ENCODE data around the gene SRRM3. TPM values are rescaled to one million over a fixed set of nuclear protein-coding genes. Genes with fewer than 3 reads are reported as not detected.

SRRM3 gene
- total and polyA plus RNA-seq, 11 donors = 1.6 to 28.5 (median 6.5) TPM

DNA sequence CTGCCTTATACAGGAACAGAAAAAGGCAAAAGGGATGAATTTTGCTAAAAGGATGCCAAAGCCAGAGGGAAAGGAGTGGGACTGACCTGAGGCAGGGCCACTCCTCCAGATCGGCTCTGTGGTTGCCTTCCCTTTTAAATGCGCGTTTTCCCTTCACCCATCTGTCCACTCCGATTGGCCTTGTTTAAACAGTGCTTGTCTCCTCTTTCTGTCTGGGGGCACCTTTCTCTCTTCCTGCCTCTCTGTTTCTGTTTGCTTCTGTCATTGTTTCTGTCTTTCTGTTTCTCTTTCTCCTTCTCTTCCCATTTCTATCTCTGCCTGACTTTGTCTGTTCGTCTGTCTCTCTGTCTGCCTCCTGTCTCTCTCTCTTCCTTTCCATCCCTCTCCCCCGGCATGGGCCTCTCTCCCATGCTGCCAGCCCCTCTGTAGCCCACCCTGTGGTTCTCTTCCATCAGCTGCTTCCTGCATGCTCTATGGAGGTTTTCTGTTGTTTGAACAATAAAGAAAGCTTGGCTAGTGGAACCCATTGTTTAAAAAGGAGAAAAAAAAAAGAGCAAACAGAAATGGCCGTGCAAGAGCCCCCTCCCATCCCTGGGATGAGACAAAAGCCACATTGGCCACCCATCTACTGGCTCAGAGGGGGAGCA lies 71.3 kb downstream of the SRRM3 start:
- peaks cover 0 to 41% (median 28%) of the 10 kb centered on the region in 9 donors for H3K27me3 ChIP-seq
- ATAC-seq = no peak
- H3K36me3 ChIP-seq = no peaks in the 10 kb centered on the region
- no peak overlapping the region for H3K27ac ChIP-seq
- H3K4me1 ChIP-seq = peaks cover 0 to 11% (median 0%) of the 10 kb centered on the region in 12 donors
- H3K4me3 ChIP-seq = no peak overlapping the region
- WGBS, 4 donors = 30 to 39% (median 33%) methylated on average over 7 of the region's 7 CpGs
- intact Hi-C loops (cut with DNase I) = loop anchor here in 1 of 10 donors (10.0 kb wide), 1 partner anchor 88 kb away; no protein-coding TSS in a partner anchor
- TF ChIP-seq, protein P1, sequence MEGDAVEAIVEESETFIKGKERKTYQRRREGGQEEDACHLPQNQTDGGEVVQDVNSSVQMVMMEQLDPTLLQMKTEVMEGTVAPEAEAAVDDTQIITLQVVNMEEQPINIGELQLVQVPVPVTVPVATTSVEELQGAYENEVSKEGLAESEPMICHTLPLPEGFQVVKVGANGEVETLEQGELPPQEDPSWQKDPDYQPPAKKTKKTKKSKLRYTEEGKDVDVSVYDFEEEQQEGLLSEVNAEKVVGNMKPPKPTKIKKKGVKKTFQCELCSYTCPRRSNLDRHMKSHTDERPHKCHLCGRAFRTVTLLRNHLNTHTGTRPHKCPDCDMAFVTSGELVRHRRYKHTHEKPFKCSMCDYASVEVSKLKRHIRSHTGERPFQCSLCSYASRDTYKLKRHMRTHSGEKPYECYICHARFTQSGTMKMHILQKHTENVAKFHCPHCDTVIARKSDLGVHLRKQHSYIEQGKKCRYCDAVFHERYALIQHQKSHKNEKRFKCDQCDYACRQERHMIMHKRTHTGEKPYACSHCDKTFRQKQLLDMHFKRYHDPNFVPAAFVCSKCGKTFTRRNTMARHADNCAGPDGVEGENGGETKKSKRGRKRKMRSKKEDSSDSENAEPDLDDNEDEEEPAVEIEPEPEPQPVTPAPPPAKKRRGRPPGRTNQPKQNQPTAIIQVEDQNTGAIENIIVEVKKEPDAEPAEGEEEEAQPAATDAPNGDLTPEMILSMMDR (IDR thresholded peaks at IDR 0.05) = no peak
- TF ChIP-seq POLR2A (IDR thresholded peaks at IDR 0.05) = no peak
- no peaks in the 10 kb centered on the region for H3K9me3 ChIP-seq
- DNase-seq = no peak

DNA sequence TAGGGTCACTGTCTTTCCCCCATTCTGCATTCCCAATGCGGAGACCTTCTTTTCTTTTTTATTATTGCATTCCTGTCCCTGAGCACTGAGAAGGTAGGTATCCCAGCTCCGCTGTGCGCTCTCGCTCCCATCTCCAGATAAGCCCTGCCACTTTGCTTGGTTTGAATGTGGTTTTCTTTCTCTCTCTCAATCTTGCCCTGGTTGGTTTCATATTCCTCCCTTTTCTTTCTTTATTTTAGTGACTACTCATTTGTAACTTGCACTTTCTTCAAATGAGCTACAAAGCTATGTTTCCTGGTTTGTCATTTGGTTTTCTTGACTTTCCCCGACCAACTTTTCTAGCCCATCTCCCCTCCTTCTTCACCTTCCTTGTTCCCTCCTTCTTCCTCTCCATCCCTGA lies 71.8 kb downstream of the SRRM3 start:
- Histone ChIP-seq H3K4me3 (no peak overlapping the region), H3K4me1 (peaks cover 0 to 6% (median 0%) of the 10 kb centered on the region in 12 donors), H3K9me3 (no peaks in the 10 kb centered on the region), H3K27ac (no peak overlapping the region), H3K36me3 (no peaks in the 10 kb centered on the region), H3K27me3 (peaks cover 0 to 38% (median 22%) of the 10 kb centered on the region in 9 donors)
- no peak for ATAC-seq
- TF ChIP-seq, protein P1 (IDR thresholded peaks at IDR 0.05) = no peak
- no peak for TF ChIP-seq POLR2A (IDR thresholded peaks at IDR 0.05)
- no peak for DNase-seq
- 78 to 83% (median 79%) methylated on average over 5 of the region's 5 CpGs for WGBS, 4 donors
- intact Hi-C loops (cut with DNase I) = loop anchor here in 1 of 10 donors (10.0 kb wide), 1 partner anchor 89 kb away; no protein-coding TSS in a partner anchor

DNA sequence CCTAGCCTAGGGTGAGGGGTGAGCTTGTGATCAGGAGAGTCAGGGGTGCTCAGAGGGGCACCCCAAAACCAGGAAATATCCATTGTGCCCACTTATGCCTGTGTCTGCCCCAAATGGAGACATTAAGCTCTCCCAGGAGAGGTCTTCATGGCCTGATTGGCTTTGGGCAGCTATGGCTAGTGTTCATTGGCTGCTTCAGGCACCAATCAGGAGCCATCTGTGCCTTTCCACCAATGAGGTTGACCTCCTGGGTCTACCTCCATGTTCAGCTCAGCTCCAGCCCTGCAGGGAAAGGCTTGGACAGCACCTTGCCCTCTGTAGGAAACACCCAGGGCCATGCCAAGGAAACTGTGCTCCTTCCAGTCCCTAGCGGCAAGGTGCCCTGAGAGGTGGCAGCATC lies 76.8 kb downstream of the SRRM3 start:
- Histone ChIP-seq H3K36me3 (no peaks in the 10 kb centered on the region), H3K27ac (no peak overlapping the region), H3K4me1 (peaks cover 0 to 22% (median 0%) of the 10 kb centered on the region in 12 donors), H3K9me3 (no peaks in the 10 kb centered on the region), H3K4me3 (no peak overlapping the region), H3K27me3 (peaks cover 3 to 37% (median 16%) of the 10 kb centered on the region in 9 donors)
- intact Hi-C loops (cut with DNase I) = loop anchor here in 2 of 10 donors (5.0 to 10.0 kb wide), 2 partner anchors 81 to 94 kb away; no protein-coding TSS in a partner anchor
- ATAC-seq (no peak), DNase-seq (no peak)
- TF ChIP-seq, protein P1 (IDR thresholded peaks at IDR 0.05) = no peak
- no peak for TF ChIP-seq POLR2A (IDR thresholded peaks at IDR 0.05)
- 93 to 100% (median 97%) methylated on average over 1 of the region's 1 CpG for WGBS, 4 donors

DNA sequence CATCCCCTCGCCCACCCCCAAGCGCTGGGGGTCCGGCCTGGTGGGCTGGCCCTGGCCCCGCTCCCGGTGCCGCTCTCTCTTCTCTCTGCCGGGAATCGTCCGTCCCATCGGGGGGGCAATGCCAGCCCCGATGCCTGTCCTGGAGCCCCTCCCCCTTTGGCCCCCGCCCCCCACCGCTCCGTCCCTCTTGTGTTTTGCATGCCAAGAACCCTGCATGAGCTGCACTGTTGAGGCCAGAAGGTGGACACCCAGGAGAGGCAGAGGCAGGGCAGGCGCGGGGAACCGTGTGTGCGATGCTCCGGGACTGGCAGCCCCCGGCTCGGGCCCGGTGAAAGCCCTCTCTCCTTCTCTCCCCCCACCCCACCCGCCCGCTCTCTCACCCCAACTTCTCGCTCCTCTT lies 78.7 kb downstream of the SRRM3 start:
- Histone ChIP-seq H3K27me3 (peaks cover under 1 to 34% (median 11%) of the 10 kb centered on the region in 9 donors), H3K4me3 (no peak overlapping the region), H3K36me3 (no peaks in the 10 kb centered on the region), H3K9me3 (no peaks in the 10 kb centered on the region), H3K4me1 (peaks cover 0 to 22% (median 0%) of the 10 kb centered on the region in 12 donors), H3K27ac (no peak overlapping the region)
- intact Hi-C loops (cut with DNase I) = no loop called here
- WGBS, 4 donors = 21 to 26% (median 23%) methylated on average over 22 to 25 of the region's 25 CpGs
- no peak for ATAC-seq
- no peak for DNase-seq
- TF ChIP-seq POLR2A (IDR thresholded peaks at IDR 0.05) = no peak
- TF ChIP-seq, protein P1 (IDR thresholded peaks at IDR 0.05) = no peak

Measured in heart left ventricle (tissue), 16 donors.